Activated CD8-positive, alpha-beta memory T cell treated with anti-CD3 and anti-CD28 coated beads, Interleukin-2, amount 50 U/mL, for 1 hour (primary cell): ENCODE measurements around the gene ZC3H12A.

Experiments
- DNase-seq: peaks from one replicate; pipeline ENCODE4 v3.0.0-alpha.2; 2020; ENCODE audit errors: extremely low read depth

ZC3H12A gene

GRCh38 chr1:37455516-37455915, 18.9 kb upstream of the ZC3H12A start:
- no peak for DNase-seq

- DNase-seq, result no peak
Measured at GRCh38 chr1:37456614-37457013, 17.8 kb upstream of the ZC3H12A start.

- DNase-seq, result no peak
Measured at GRCh38 chr1:37458551-37458950, 15.8 kb upstream of the ZC3H12A start.

- DNase-seq, result no peak
Measured at GRCh38 chr1:37461698-37462436, 12.5 kb upstream of the ZC3H12A start.

GRCh38 chr1:37464443-37464842, 9.9 kb upstream of the ZC3H12A start:
- no peak for DNase-seq

GRCh38 chr1:37465593-37466517, 8.5 kb upstream of the ZC3H12A start:
- no peak for DNase-seq

- no peak for DNase-seq
Measured at GRCh38 chr1:37468037-37468436, 6.3 kb upstream of the ZC3H12A start.

GRCh38 chr1:37469386-37469785, 5.0 kb upstream of the ZC3H12A start:
- DNase-seq, result no peak

- DNase-seq, result no peak
Measured at GRCh38 chr1:37471345-37472231, 2.8 kb upstream of the ZC3H12A start.

GRCh38 chr1:37472281-37472680, 2.1 kb upstream of the ZC3H12A start:
- DNase-seq, result no peak

- no peak for DNase-seq
Measured at GRCh38 chr1:37472994-37473393, 1.4 kb upstream of the ZC3H12A start.

- no peak for DNase-seq
Measured at GRCh38 chr1:37473431-37474045, 842 bp upstream of the ZC3H12A start.

GRCh38 chr1:37474697-37475379, 458 bp downstream of the ZC3H12A start:
- no peak for DNase-seq

- DNase-seq, result no peak
Measured at GRCh38 chr1:37475380-37476086, 1.2 kb downstream of the ZC3H12A start.

- no peak for DNase-seq
Measured at GRCh38 chr1:37476087-37476452, 1.7 kb downstream of the ZC3H12A start.

- DNase-seq, result no peak
Measured at GRCh38 chr1:37476460-37477197, 2.2 kb downstream of the ZC3H12A start.

- peak; percentile 71 for DNase-seq
Measured at GRCh38 chr1:37477198-37477931, 3.0 kb downstream of the ZC3H12A start.

GRCh38 chr1:37477946-37478345, 3.6 kb downstream of the ZC3H12A start:
- no peak for DNase-seq

- DNase-seq, result no peak
Measured at GRCh38 chr1:37478451-37478881, 4.1 kb downstream of the ZC3H12A start.
